Measurements from ENCODE around the gene MOB3A.

- TF ChIP-seq POLR2AphosphoS5 (IDR thresholded peaks at IDR 0.05; ENCODE audit: low read depth, low read length): no peak
- TF ChIP-seq USF1 (IDR thresholded peaks at IDR 0.05; ENCODE audit: borderline replicate concordance, low read depth): no peak
- TF ChIP-seq CTCF (IDR thresholded peaks at IDR 0.05): no peak
- TF ChIP-seq RAD21 (IDR thresholded peaks at IDR 0.05; ENCODE audit: low read length): no peak
- no peak for TF ChIP-seq SMC3 (IDR thresholded peaks at IDR 0.05; ENCODE audit: low read depth, low read length)
- no peak for TF ChIP-seq ELF1 (IDR thresholded peaks at IDR 0.05)
- TF ChIP-seq SIN3A (IDR thresholded peaks at IDR 0.05; ENCODE audit: borderline replicate concordance, low read depth, low read length): no peak
- TF ChIP-seq EZH2phosphoT487 (IDR thresholded peaks at IDR 0.05; ENCODE audit: borderline replicate concordance, low read depth): no peak
Observed at GRCh38 chr19:2043251-2043641, 52.9 kb downstream of the MOB3A start.
